Left kidney (tissue), 2 donors: ENCODE results near the gene CDC42EP5. TPM values are rescaled to one million over a fixed set of nuclear protein-coding genes. Genes with fewer than 3 reads are reported as not detected.

Experiments
- DNase-seq: peaks from one replicate; pipeline ENCODE4 v3.0.0-alpha.2; 2013
- polyA plus RNA-seq: library from polyadenylated mRNA; unstranded; fragments of 120-200 nt; gene quantifications from one replicate; pipeline ENCODE4 v1.2.1, GENCODE V29; 2013; ENCODE audit not compliant: insufficient read length

The CDC42EP5 gene
- polyA plus RNA-seq, 1 donor: 13.0 TPM

GRCh38 chr19:54462655-54463530, 10.2 kb downstream of the CDC42EP5 start:
- no peak for DNase-seq

DNA sequence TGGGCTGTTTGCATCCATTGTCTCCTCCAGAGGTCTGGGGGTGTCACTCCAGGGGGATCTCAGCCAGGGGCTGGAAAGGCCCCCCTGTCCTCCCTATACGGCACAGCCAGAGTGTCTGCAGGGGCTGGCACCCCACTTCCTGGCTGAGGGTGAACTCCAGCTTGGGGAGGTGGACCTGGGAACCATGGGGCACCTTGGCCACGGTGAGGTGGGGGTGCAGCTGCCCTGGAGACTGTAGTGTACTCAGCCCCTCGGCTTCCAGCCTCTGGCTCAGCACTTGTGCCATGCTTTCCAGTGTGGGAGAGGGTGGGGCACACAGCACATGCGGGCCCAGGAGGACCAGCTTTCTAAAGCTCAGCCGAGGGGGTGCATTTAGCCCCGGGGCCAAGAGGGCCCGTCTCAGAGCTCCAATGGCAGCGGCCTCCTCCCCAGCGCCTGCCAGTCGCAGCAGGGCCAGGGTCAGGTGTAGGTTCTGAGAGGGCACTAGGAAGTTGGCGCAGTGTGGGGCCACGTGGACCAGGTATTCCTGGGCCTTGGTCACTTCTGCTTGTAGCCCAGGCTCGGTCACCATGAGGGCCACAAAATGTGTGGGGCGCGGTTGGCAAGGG, 10.9 kb downstream of the CDC42EP5 start:
- DNase-seq: no peak

DNA sequence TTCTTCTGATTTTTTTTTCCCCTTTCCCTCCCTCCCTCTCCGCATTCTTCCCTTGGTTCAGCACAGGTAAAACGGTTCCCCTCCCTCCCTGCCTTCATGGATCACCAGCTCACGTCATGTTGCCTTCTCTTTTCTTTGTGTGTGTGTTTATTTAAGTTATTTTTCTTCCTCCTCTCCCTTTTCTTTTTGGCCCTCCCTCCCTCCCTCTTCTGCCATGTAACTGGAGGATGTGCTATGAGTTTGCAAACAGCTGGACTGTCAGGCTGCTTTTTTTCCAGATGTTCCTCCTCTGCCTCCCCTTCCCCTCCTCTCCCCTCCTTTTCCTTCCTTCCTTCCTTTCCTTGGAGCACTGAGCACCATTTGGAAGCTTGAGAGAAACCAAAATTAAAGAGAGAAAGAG, 11.5 kb downstream of the CDC42EP5 start:
- peak; percentile 68 for DNase-seq

DNA sequence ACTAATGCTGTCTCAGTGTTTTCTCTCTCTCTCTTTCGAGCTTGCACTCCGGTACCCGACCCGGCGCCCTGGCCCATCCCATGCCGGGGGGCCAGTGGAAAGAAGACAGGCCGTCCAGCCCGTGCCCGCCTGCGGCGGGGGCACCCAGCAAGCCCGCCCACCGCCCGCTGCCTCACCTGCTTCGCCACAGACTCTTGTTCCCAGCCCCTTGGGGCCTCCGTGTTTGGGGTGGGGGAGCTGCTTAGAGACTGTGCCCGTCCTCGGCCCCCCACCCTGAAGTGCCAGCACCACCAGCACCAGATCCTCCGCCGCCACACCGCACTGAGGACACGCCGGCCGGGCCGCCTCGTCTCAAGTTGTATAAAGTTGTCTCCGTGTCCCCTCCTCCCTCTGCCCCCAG, 11.9 kb downstream of the CDC42EP5 start:
- DNase-seq: no peak

DNA sequence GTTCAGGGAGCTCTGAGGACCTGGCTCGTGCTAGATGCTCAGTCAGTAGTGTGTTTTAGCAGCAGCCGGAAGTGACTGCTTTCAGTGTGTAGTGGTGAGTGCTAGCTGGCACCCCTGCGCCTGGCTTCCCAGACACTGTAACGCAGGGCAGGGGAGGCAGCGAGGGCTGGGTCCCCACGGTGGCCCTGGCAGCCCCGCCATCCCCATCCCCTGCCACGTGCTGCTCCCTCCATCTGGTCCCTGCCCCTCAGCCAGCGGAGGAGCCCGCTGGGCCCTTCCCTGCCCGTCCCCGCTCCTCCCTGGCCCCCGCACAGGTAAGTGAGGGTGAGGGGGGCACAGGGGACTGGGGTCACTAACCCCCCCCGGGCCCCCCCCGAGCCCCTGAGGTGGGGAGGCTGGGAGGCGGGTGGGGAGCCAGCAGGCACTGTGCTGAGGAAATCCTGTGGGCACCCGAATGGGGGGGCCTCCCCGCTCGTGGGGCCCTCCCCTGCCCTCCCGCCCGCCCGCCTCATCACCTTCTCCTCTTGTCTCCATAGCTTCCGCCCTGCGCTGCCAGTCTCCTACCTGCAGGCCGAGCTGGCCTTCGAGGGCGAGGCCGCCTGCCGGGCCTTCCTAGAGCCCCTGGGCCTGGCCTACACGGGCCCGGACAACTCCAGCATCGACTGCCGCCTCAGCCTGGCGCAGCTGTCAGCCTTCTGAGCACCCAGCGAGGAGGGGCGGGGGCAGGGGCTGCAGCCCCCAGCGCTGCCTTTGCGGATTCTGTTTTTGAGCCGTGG, 12.7 kb downstream of the CDC42EP5 start:
- no peak for DNase-seq

GRCh38 chr19:54459282-54460229, 13.5 kb downstream of the CDC42EP5 start:
- DNase-seq: no peak

DNA sequence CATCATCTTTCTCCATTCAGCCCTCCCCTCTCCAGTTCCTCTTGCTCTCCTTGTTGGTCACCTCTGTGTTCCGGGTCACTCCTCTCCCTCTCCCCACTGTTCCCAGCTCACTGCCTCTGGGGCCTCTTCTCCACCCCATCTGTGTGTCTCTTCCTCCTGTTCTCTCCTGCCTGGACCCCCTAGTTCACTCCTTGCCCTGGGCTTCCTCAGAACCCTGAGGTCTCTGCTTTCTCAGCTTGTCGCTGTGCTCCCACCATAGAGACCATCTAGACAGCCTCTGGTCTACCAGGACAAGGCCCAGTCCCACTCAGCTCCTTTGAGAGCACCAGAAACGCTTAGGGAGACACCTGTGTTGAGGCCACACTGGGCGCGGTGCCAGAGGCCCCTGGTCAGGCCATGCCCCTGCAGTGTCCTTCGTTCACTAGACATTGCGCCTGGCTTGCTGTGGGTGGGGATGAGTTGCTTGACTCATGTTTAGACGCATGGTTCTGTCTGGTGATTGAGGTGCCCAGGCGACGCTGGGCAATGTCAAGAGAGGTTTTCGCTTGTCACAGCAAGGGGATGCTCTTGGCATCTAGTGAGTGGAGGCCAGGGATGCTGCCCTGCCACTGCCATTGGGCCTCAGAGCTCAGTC, 14.3 kb downstream of the CDC42EP5 start:
- DNase-seq: no peak

GRCh38 chr19:54457773-54458647, 15.1 kb downstream of the CDC42EP5 start:
- no peak for DNase-seq

DNA sequence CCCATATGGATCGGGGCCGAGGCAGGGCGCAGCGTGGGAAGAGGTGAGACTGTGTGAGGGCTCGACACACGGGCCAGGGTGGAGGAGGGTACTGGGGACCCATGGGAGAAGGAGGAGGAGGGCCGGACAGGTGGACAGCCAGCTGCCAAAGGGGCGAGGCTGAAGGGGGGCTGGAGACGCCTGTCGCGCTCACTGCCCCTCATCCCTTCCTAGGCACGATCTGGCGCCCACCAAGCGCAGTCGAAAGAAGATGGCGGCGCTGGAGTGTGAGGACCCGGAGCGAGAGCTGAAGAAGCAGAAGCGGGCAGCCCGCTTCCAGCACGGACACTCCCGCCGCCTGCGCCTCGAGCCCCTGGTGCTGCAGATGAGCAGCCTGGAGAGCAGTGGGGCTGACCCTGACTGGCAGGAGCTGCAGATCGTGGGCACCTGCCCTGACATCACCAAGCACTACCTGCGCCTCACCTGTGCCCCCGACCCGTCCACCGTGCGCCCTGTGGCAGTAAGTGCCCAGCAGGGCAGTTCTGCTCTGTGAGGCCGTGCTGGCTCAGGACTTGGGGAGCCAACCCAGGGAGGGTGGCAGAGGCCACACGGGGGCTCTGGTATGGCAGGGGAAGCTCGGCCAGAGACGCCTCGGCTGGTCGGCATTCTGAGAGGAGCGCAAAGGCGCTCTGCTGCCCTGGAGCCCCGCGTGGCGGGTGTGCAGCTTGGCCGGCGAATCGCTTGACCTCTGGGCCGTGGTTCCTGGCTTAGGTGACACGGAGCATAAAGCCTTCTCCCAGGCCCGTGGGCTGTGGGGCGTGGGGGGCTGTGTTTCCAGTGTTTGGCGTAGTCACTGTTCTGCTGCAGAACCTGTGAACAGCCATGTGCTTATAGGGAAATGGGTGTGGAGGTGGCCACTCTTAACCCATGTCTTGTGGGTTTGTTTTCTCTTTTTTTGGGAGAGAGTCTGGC, 16.4 kb downstream of the CDC42EP5 start:
- DNase-seq: no peak

DNA sequence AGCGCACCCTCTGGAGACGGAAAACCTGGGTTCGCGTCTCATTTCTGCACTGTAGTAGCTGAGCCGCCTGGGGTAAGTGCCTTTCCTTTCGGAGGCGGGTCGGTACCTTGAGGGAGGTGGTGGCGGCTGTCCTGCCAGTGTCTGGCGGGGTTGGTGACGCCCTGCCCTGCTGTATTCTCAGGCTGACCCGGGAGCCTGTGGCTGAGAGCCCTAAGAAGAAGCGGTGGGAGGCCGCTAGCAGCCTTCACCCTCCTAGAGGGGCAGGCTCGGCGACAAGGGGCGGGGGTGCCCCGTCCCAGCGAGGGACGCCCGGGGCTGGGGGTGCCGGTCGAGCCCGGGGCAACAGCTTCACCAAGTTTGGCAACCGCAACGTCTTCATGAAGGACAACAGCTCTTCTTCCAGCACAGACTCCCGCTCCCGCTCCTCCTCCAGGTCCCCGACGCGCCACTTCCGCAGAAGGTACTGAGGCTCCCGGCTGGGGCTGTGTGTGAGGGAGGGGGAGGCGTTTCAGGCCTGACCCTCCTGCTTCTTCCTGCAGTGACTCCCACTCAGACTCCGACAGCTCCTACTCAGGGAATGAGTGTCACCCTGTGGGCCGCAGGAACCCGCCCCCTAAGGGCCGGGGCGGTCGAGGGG, 17.2 kb downstream of the CDC42EP5 start:
- no peak for DNase-seq

DNA sequence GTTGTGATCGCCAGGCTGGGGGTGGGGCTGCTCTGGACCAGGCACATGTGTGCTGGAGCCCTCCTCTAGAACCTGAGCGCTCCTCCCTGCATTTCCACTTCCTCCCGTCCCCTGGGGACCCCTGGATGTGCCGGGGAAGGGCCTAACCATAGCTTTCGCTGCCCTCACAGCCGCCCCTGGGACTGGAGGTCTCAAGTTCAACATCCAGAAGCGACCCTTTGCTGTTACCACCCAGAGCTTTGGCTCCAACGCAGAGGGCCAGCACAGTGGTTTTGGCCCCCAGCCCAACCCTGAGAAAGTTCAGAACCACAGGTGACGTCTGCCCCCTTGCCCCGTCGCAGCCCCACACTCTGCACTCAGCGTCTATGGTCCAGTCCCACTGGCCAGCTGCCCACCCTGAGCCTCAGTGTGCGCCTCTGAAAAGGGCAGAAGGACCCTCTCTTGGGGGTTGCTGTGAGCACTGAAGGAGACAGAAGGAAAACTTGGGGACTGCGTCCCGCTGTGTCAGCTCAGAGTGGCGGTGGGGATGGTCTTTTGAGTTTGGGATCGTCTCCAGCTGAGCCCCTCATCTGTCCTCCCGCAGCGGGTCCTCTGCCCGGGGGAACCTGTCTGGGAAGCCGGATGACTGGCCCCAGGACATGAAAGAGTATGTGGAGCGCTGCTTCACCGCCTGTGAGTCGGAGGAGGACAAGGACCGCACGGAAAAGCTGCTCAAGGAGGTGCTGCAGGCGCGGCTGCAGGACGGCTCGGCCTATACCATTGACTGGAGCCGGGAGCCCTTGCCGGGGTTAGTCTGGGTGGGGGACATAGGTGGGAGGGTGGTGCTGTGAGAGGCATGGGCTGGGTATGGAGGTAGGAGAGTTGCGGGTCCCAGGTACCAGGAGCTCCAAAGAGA, 18.1 kb downstream of the CDC42EP5 start:
- DNase-seq: no peak

DNA sequence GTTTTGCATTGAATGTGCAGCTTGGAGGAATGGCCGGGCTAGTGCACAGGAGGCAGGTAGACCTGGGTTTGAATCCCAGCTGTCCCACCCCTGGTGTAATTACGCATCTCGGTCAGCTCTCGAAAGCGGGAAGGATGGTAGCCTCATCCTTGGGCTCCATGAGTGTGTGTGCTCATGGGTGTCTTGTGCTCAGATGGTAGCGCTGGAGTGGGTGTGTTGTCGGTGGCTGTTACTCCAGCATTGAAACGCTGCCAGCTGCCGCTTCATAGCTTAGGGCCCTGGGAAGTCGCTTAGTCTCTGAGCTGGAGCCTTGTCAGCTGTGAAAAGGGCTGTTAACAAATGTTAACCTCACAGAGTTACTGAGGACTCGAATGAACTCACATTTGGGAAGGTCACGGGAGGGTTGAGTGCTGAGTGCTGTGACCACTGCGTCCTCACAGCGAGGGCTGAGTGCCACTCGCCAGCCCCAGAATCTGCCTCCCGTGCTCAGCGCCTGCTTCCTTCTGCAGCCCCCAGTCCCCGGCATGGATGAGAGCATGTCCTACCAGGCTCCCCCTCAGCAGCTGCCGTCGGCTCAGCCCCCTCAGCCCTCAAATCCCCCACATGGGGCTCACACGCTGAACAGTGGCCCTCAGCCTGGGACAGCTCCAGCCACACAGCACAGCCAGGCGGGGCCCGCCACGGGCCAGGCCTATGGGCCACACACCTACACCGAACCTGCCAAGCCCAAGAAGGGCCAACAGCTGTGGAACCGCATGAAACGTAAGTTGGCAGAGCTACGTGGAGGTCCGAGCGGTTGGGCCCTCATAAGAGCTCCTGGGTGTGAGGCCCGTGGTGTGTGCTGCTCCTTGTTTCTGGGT, 18.9 kb downstream of the CDC42EP5 start:
- DNase-seq: no peak

DNA sequence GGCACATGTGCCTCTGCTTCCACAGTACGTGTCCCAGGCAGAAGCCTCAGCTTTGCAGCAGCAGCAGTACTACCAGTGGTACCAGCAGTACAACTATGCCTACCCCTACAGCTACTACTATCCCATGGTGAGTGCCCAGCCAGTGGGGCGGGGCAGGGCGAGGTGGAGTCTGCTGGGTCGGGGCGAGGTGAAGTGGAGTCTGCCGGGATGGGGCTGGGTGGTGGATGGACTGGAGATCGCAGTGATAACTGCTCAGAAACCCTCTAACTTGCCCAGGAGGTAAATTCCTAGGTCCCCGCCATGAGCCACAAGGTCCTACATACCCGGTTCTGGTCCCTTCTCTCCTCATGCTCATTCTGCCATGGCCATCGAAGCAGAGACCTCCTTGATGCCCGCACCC, 20.5 kb downstream of the CDC42EP5 start:
- DNase-seq: no peak

DNA sequence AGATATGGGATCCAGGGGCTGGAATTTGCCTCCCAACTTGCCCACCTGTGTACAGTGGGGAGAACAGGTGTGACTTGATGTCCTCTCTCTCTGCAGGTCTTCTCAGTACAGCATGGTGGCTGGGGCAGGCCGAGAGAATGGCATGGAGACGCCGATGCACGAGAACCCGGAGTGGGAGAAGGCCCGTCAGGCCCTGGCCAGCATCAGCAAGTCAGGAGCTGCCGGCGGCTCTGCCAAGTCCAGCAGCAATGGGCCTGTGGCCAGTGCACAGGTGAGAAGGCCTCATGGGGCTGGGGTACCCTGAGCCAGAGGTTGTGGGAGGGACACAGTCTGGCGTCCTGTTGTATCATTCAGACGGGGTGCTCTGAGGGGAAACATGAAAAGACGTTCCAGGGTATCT, 21.1 kb downstream of the CDC42EP5 start:
- DNase-seq: no peak

DNA sequence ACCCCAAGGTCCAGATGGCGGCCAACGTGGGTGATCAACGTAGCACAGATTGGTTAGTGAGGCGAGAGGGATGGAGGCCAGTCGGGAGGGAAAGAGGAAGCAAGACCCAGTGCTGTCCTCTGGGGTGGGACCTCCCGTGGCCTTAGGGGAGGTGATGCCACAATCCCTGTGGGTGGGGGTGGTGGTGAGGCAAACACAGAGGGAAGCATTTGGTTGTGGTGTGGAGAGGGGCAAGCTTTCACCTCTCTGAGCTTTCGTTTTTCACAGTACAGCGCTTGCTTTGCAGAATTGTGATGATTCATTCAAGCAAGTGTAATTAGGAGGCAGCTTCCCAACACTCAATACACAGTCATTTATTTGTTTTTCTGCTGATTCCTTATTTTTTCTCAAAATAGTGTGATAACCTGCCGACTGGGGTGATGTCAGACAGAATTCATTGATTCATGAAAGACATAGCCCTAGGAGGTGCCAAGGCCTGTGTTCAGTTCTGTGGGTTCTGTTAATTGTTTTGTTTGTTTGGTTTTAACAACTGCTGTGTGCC, 21.7 kb downstream of the CDC42EP5 start:
- DNase-seq: no peak

GRCh38 chr19:54449701-54450069, 23.4 kb downstream of the CDC42EP5 start:
- DNase-seq: no peak
